ENCODE results near the gene GATM.

DNA sequence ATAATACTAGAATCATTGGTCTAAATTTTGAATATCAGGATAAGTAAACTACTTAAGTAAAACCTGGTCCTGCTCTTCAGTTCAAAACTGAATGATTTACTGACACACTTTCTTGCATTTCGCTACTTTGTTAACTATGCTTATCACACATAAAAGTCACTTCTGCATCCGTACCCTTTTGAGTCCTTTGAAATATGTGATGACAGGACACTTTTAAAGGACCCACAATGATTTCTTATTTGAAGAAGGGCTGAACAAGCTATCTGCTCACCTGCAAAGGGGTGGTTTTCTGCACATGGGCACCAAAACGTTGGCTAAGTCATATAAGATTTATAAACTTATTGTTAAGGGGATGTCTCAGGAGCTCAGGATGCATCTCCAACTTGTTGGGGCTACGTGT lies 15.0 kb downstream of the GATM start:
- TF ChIP-seq CTCF (IDR thresholded peaks at IDR 0.05 in 8 of 11, conservative IDR thresholded peaks at IDR 0.05 in 3 of 11) (no peak), POLR2A (IDR thresholded peaks at IDR 0.05) (no peak), POLR2AphosphoS5 (IDR thresholded peaks at IDR 0.05) (no peak)
